Measurements from ENCODE around the gene CD93. TPM values are rescaled to one million over a fixed set of nuclear protein-coding genes. Genes with fewer than 3 reads are reported as not detected.

CD93 gene
- total RNA-seq, 2 experiments from 2014 or later = 1.1 TPM

DNA sequence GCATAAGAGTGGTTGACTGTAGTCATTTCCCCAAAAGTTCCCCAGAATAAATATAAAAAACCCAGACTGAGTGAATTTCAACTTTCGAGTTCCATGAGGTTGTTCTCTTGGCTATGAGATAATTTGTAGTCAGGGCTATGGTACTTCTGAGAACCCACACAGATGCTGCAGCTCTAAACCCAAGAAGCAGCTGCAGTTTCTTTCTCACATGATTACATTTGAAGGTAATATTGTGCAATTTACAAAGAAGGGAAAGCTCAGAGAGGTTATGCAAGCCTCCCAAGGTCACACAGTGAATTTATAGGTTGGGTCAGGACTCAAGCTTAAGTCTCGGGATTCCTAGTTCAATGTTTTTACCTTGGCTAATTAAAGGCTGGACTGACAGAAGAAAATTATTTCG is 29.7 kb upstream of the CD93 start:
- H3K27me3 ChIP-seq (ENCODE audit: control insufficient read depth in 1 of 2, insufficient read depth in 2 of 2, low read length in 2 of 2) = no peaks in the 10 kb centered on the region
- TF ChIP-seq, protein P1, sequence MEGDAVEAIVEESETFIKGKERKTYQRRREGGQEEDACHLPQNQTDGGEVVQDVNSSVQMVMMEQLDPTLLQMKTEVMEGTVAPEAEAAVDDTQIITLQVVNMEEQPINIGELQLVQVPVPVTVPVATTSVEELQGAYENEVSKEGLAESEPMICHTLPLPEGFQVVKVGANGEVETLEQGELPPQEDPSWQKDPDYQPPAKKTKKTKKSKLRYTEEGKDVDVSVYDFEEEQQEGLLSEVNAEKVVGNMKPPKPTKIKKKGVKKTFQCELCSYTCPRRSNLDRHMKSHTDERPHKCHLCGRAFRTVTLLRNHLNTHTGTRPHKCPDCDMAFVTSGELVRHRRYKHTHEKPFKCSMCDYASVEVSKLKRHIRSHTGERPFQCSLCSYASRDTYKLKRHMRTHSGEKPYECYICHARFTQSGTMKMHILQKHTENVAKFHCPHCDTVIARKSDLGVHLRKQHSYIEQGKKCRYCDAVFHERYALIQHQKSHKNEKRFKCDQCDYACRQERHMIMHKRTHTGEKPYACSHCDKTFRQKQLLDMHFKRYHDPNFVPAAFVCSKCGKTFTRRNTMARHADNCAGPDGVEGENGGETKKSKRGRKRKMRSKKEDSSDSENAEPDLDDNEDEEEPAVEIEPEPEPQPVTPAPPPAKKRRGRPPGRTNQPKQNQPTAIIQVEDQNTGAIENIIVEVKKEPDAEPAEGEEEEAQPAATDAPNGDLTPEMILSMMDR (IDR thresholded peaks at IDR 0.05) = no peak
- Mint-ChIP-seq H3K4me3 (no peak overlapping the region), H3K36me3 (ENCODE audit: low read depth) (no peaks in the 10 kb centered on the region), H3K9me3 (no peaks in the 10 kb centered on the region), H3K27ac (no peak overlapping the region), H3K27me3 (no peaks in the 10 kb centered on the region), H3K4me1 (ENCODE audit: low read depth) (no peaks in the 10 kb centered on the region)
- CTCF ChIA-PET = no interaction called here
- no peak for ATAC-seq (ENCODE audit: poor library complexity)
- no peaks in the 10 kb centered on the region for H3K36me3 ChIP-seq (ENCODE audit: insufficient read depth, low read length)
- H3K27ac ChIP-seq (ENCODE audit: low read depth in 1 of 2, low read length in 2 of 2) = no peak overlapping the region
- intact Hi-C loops (cut with DNase I, micrococcal nuclease) = no loop called here
- H3K4me3 ChIP-seq (ENCODE audit: low read length) = no peak overlapping the region
- peaks cover 3% of the 10 kb centered on the region for H3K4me1 ChIP-seq (ENCODE audit: insufficient read depth, low read length)
- DNase-seq = peak in 3 of 14 experiments; percentile 9 to 51 (median 38)
- POLR2A ChIA-PET = no interaction called here
- peaks cover 0 to 6% of the 10 kb centered on the region in 2 experiments for H3K9me3 ChIP-seq (ENCODE audit: control insufficient read depth in 1 of 2, insufficient read depth in 1 of 2, low read length in 2 of 2)

- H3K27me3 Mint-ChIP-seq = no peaks in the 10 kb centered on the region
- no peaks in the 10 kb centered on the region for H3K36me3 Mint-ChIP-seq (ENCODE audit: low read depth)
- no peaks in the 10 kb centered on the region for H3K4me1 ChIP-seq (ENCODE audit: insufficient read depth, low read length)
- H3K27me3 ChIP-seq (ENCODE audit: control insufficient read depth in 1 of 2, insufficient read depth in 2 of 2, low read length in 2 of 2) = no peaks in the 10 kb centered on the region
- no peaks in the 10 kb centered on the region for H3K4me1 Mint-ChIP-seq (ENCODE audit: low read depth)
- TF ChIP-seq, protein P1 (IDR thresholded peaks at IDR 0.05) = no peak
- CTCF ChIA-PET = no interaction called here
- ATAC-seq (ENCODE audit: poor library complexity) (no peak), DNase-seq (no peak)
- H3K36me3 ChIP-seq (ENCODE audit: insufficient read depth, low read length) = no peaks in the 10 kb centered on the region
- no peak overlapping the region for H3K27ac Mint-ChIP-seq
- peaks cover 0 to 6% of the 10 kb centered on the region in 2 experiments for H3K9me3 ChIP-seq (ENCODE audit: control insufficient read depth in 1 of 2, insufficient read depth in 1 of 2, low read length in 2 of 2)
- H3K4me3 ChIP-seq (ENCODE audit: low read length) = no peak overlapping the region
- H3K9me3 Mint-ChIP-seq = no peaks in the 10 kb centered on the region
- H3K27ac ChIP-seq (ENCODE audit: low read depth in 1 of 2, low read length in 2 of 2) = no peak overlapping the region
- H3K4me3 Mint-ChIP-seq = no peak overlapping the region
- POLR2A ChIA-PET = no interaction called here
- intact Hi-C loops (cut with DNase I, micrococcal nuclease) = no loop called here
Measured at GRCh38 chr20:23114448-23115082, 28.4 kb upstream of the CD93 start.

GRCh38 chr20:23114018-23114417 is 27.9 kb upstream of the CD93 start:
- Histone ChIP-seq H3K4me1 (ENCODE audit: insufficient read depth, low read length) (no peaks in the 10 kb centered on the region), H3K4me3 (ENCODE audit: low read length) (no peak overlapping the region), H3K27ac (ENCODE audit: low read depth in 1 of 2, low read length in 2 of 2) (no peak overlapping the region), H3K36me3 (ENCODE audit: insufficient read depth, low read length) (no peaks in the 10 kb centered on the region), H3K27me3 (ENCODE audit: control insufficient read depth in 1 of 2, insufficient read depth in 2 of 2, low read length in 2 of 2) (no peaks in the 10 kb centered on the region), H3K9me3 (ENCODE audit: control insufficient read depth in 1 of 2, insufficient read depth in 1 of 2, low read length in 2 of 2) (peaks cover 0 to 6% of the 10 kb centered on the region in 2 experiments)
- DNase-seq (no peak), ATAC-seq (ENCODE audit: poor library complexity) (no peak)
- Mint-ChIP-seq H3K36me3 (ENCODE audit: low read depth) (no peaks in the 10 kb centered on the region), H3K27me3 (no peaks in the 10 kb centered on the region), H3K4me1 (ENCODE audit: low read depth) (no peaks in the 10 kb centered on the region), H3K4me3 (no peak overlapping the region), H3K27ac (no peak overlapping the region), H3K9me3 (no peaks in the 10 kb centered on the region)
- ChIA-PET CTCF (no interaction called here), POLR2A (no interaction called here)
- intact Hi-C loops (cut with DNase I, micrococcal nuclease) = no loop called here
- TF ChIP-seq, protein P1 (IDR thresholded peaks at IDR 0.05) = no peak

Data from CD4-positive, alpha-beta T cell (primary cell).